GM21423 (cell line): Measurements from ENCODE around the gene ANAPC15.
"Not testable (repeated sequence)": the region's sequence is repeated elsewhere in the genome, so short reads cannot be mapped to it uniquely, and the experiment has no call there.

ENCODE experiments used
- ATAC-seq: cut with Tn5 transposase; IDR thresholded peaks from one replicate; pipeline ENCODE4 v1.9.1; 2021; ENCODE audit warnings: mild to moderate bottlenecking, moderate library complexity; ENCODE audit not compliant: unreplicated experiment

Gene ANAPC15

DNA sequence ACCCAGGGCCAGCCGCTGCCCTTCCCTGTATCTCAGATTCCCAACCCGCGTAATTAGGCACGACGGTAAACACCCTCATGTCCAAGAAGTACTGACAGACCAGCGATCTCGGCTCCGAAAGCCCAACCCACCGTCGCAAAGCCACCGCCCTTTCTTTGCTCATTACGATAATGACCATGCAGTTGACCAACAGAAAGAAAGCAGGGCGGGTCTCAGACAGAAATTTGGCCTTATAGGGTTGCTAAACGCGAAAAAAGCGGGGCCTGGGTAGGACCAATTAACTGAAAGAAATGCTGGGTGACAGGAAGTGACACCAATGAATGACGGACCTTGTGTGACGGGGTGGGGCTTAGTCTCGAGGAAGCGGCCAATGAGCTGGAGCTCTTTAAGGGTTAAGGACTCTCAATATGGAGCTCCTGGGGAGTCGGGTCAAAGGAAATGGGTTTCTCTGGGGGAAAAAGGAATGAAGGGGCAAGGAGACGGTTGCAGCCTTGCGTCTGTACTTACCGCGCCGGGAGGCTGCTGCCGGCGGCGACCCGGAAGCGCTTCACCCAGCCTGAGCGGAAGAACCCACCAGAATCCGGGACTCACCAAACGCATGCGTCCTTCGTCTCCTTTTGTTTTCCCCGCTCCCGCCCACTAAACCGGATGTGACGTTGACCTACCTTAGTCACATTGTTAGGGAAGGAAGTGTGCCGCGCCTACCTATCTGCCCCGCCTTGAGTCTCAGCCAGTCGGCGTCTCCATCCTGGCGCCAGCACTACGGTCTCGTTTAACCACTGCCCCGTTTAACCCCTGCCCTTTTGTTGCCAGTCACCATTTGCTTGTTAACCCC lies at the start of gene ANAPC15:
Gene ANAPC15 (minus strand): TSS at position 553 of the 835 bp plus-strand sequence. CDS start 1,419 bp downstream, outside the sequence.
- ATAC-seq = peak; percentile 85

- no peak for ATAC-seq
Measured at GRCh38 chr11:72160319-72160718, 47.8 kb upstream of the ANAPC15 start.

GRCh38 chr11:72157131-72157530 lies 44.6 kb upstream of the ANAPC15 start:
- ATAC-seq = no peak

DNA sequence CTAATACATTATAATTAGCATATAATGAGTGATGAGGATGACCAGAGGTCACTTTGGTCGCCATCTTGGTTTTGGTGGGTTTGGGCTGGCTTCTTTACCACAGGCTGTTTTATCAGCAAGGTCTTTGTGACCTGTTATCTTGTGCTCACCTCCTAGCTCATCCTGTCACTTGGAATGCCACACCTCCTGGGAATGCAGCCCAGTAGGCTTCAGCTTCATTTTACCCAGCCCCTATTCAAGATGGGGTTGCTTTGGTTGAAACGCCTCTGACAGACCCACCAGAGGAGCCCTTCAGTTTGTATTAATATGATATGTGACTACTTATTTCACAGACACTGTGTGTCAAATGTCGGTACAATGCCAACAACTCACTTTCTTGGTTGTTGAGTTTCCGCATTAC lies 43.3 kb upstream of the ANAPC15 start:
- ATAC-seq = no peak

DNA sequence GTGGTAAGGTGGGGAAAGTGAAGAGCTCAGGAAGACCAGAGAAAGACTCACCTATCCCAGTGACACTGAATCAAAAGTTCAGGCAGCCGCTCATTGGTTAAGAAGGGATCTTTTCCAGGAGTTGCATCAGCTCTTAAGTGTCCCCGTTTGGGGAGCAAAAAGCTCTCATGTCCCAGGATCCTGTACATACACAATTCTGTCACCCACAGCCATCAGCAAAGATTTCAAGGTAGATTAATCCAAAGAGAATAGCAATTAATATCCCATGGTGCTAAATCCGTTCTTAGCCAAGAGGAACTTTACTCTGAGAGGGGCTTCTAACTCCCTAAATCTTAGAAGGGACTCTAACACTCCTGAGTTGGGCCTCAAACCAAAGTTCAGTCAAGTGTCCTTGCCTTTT lies 42.3 kb upstream of the ANAPC15 start:
- no peak for ATAC-seq

- not testable (repeated sequence) for ATAC-seq
Measured at GRCh38 chr11:72153874-72154273, 41.4 kb upstream of the ANAPC15 start.

GRCh38 chr11:72150882-72151281 lies 38.4 kb upstream of the ANAPC15 start:
- ATAC-seq = no peak

- ATAC-seq = no peak
Measured at GRCh38 chr11:72146625-72147024, 34.1 kb upstream of the ANAPC15 start.

- no peak for ATAC-seq
Measured at GRCh38 chr11:72144807-72145565, 32.5 kb upstream of the ANAPC15 start.

- ATAC-seq = not testable (repeated sequence)
Measured at GRCh38 chr11:72142543-72142942, 30.0 kb upstream of the ANAPC15 start.

DNA sequence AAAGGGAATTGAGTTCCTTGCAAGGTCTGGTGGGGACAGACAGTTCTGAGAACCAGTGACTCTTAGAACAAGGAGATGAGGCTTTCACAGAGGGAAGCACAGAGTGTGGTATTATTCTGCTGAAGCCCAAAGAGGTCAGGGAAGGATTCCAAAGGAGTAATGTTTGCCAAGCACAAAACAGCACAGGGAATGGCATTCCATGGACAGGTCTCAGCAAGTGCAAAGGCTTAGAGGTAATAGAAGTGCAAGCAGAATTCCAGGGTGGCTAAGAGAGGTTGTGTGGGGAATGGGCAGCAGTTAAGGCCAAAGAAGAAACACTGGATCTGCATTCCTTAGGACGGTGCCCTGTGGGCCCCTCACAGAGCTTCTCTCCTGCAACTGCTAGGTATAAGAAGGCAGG lies 29.6 kb upstream of the ANAPC15 start:
- not testable (repeated sequence) for ATAC-seq

- no peak for ATAC-seq
Measured at GRCh38 chr11:72141066-72141465, 28.6 kb upstream of the ANAPC15 start.

GRCh38 chr11:72140661-72141060 lies 28.2 kb upstream of the ANAPC15 start:
- ATAC-seq = no peak

DNA sequence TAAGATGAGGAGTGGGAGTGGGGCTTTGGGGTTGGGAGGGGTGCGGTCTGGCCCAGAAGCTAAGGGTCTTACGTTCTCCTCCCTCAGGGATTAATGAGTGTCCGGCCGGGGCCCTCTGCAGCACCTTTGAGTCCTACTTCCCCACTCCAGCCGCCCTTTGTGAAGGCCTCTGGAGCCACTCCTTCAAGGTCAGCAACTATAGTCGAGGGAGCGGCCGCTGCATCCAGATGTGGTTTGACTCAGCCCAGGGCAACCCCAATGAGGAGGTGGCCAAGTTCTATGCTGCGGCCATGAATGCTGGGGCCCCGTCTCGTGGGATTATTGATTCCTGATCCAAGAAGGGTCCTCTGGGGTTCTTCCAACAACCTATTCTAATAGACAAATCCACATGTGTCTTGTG lies 27.0 kb upstream of the ANAPC15 start:
- no peak for ATAC-seq

DNA sequence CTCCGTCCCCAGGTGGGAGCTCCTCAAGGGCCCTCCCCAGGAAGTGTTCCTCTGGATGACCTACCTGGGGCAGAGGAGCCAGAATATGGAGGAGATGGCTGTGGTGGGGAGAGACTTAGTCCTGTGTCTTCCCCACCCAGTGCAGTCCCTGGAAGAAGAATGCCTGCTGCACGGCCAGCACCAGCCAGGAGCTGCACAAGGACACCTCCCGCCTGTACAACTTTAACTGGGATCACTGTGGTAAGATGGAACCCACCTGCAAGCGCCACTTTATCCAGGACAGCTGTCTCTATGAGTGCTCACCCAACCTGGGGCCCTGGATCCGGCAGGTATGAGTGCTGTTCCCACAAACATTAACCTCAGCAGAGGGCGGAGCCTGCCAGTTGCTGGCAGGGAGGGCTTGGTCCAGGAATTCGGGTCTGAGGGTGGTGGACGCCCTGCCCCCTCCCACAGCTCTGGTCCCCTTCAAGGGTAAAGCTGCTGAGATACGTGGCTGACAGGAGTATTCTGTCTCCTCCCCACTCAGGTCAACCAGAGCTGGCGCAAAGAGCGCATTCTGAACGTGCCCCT lies 26.4 kb upstream of the ANAPC15 start:
- ATAC-seq = no peak

GRCh38 chr11:72136684-72137262 lies 24.3 kb upstream of the ANAPC15 start:
- ATAC-seq = no peak

- no peak for ATAC-seq
Measured at GRCh38 chr11:72135891-72136683, 23.6 kb upstream of the ANAPC15 start.

GRCh38 chr11:72135473-72135872 lies 23.0 kb upstream of the ANAPC15 start, which contains the start of gene FOLR3:
FOLR3 (plus strand) TSS chr11:72135725; CDS start chr11:72135953, 228 bp downstream.
- not testable (repeated sequence) for ATAC-seq

GRCh38 chr11:72132646-72133045 lies 20.2 kb upstream of the ANAPC15 start:
- ATAC-seq = no peak

GRCh38 chr11:72129381-72129780 lies 16.9 kb upstream of the ANAPC15 start:
- ATAC-seq = no peak
